SU-DHL-6 (cell line): Measurements from ENCODE around the gene SERPINB10.

Source experiments
- H2AFZ ChIP-seq: fragments of 200-600 bp; sonication (generic); 2 replicates; pipeline ENCODE4 v1.6.1; 2014; ENCODE audit warnings: low read depth, mild to moderate bottlenecking, moderate library complexity, mixed read lengths, antibody characterized with exemption, low read length; ENCODE audit not compliant: severe bottlenecking
- H3F3A ChIP-seq: fragments of 200-600 bp; shearing (Covaris generic); 2 replicates; pipeline ENCODE4 v1.6.0; 2016; ENCODE audit warnings: antibody characterized with exemption, mild to moderate bottlenecking; ENCODE audit not compliant: insufficient read depth
- H3K27ac ChIP-seq: fragments of 200-600 bp; sonication (generic); 2 replicates; pipeline ENCODE4 v1.5.1; 2016; ENCODE audit warnings: low read depth, mild to moderate bottlenecking, low read length, moderate library complexity, mixed read lengths
- H3K27me3 ChIP-seq: fragments of 200-600 bp; sonication (generic), shearing (Covaris generic); 2 replicates; pipeline ENCODE4 v1.6.0; 2014; ENCODE audit warnings: mild to moderate bottlenecking, low read length
- H3K36me3 ChIP-seq: fragments of 200-600 bp; sonication (generic); 2 replicates; pipeline ENCODE4 v1.6.1; 2014; ENCODE audit warnings: mild to moderate bottlenecking, low read length, mixed read lengths
- H3K4me2 ChIP-seq: fragments of 300-600, 200-600 bp; shearing (Covaris generic), sonication (generic); 2 replicates; pipeline ENCODE4 v1.6.0; 2014; ENCODE audit warnings: low read length, low read depth, mild to moderate bottlenecking; ENCODE audit not compliant: poor library complexity, severe bottlenecking
- H3K4me3 ChIP-seq: fragments of 200-600 bp; sonication (generic); 2 replicates; pipeline ENCODE4 v1.5.1; 2014; ENCODE audit warnings: antibody characterized with exemption, low read length, mild to moderate bottlenecking, mixed read lengths; ENCODE audit not compliant: insufficient read depth, poor library complexity, severe bottlenecking
- H3K79me2 ChIP-seq: fragments of 200-600 bp; sonication (generic); 2 replicates; pipeline ENCODE4 v1.6.1; 2014; ENCODE audit warnings: mild to moderate bottlenecking, low read length, moderate library complexity; ENCODE audit not compliant: insufficient read depth
- H3K9ac ChIP-seq: fragments of 200-600 bp; sonication (generic); 2 replicates; pipeline ENCODE4 v1.7.0; 2014; ENCODE audit warnings: mild to moderate bottlenecking, low read length
- H3K9me2 ChIP-seq: fragments of 200-600 bp; sonication (generic); replicated peaks from 2 replicates; pipeline ENCODE4 v1.6.1; 2014; ENCODE audit warnings: low read length; ENCODE audit not compliant: insufficient read depth
- H3K9me3 ChIP-seq: fragments of 200-600 bp; sonication (generic); 2 replicates; pipeline ENCODE4 v1.6.1; 2014; ENCODE audit warnings: low read length, mixed read lengths; ENCODE audit not compliant: insufficient read depth
- H4K20me1 ChIP-seq: fragments of 200-600 bp; sonication (generic); 2 replicates; pipeline ENCODE4 v1.6.1; 2014; ENCODE audit warnings: low read depth, mild to moderate bottlenecking, antibody characterized with exemption, low read length, moderate library complexity, mixed read lengths
- CTCF ChIP-seq: fragments of 200-600 bp; sonication (generic); IDR thresholded peaks from one replicate; pipeline ENCODE4 v1.5.1; 2017; ENCODE audit warnings: antibody characterized with exemption, mild to moderate bottlenecking, low read length, moderate library complexity; ENCODE audit not compliant: insufficient read depth, poor library complexity, severe bottlenecking
- EZH2phosphoT487 ChIP-seq: fragments of 200-600 bp; sonication (generic), shearing (Covaris generic); conservative IDR thresholded peaks from 2 replicates; pipeline ENCODE4 v1.6.1; 2018; ENCODE audit warnings: mild to moderate bottlenecking, antibody characterized with exemption, low read length, moderate library complexity, mixed read lengths

The SERPINB10 gene

DNA sequence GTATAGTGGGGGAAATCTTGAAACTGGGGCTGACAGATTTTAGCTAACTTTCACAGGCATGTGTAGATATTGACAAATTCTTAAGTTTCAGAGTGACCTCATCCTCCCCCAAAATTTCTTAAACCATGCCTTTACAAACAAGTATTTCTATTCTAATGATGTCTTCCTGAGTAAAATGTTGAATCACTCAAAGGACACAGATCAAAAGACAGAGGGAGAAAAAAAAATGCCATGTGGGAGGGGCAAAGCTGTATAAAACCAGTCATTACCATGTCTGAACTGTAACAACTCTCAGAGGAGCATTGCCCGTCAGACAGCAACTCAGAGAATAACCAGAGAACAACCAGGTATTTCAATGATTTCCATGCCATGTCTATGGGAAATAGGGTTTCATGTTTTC, 20.3 kb upstream of the SERPINB10 start, which contains the start of gene SERPINB2:
SERPINB2 (plus strand) TSS at position 282 of the 400 bp plus-strand sequence. CDS start 3,740 bp downstream, outside the sequence.
- TF ChIP-seq EZH2phosphoT487 (no peak), CTCF (no peak)
- Histone ChIP-seq H3K36me3 (no peaks in the 10 kb centered on the region), H3K4me3 (no peak within 1 kb of the TSS), H4K20me1 (no peaks in the 10 kb centered on the region), H3K9ac (no peak within 1 kb of the TSS), H3K9me2 (no peaks in the 10 kb centered on the region), H2AFZ (no peak within 1 kb of the TSS), H3K27ac (no peak within 1 kb of the TSS), H3K9me3 (no peaks in the 10 kb centered on the region), H3K79me2 (no peaks in the 10 kb centered on the region), H3K27me3 (no peaks in the 10 kb centered on the region), H3K4me2 (no peak within 1 kb of the TSS), H3F3A (no peaks in the 10 kb centered on the region)

DNA sequence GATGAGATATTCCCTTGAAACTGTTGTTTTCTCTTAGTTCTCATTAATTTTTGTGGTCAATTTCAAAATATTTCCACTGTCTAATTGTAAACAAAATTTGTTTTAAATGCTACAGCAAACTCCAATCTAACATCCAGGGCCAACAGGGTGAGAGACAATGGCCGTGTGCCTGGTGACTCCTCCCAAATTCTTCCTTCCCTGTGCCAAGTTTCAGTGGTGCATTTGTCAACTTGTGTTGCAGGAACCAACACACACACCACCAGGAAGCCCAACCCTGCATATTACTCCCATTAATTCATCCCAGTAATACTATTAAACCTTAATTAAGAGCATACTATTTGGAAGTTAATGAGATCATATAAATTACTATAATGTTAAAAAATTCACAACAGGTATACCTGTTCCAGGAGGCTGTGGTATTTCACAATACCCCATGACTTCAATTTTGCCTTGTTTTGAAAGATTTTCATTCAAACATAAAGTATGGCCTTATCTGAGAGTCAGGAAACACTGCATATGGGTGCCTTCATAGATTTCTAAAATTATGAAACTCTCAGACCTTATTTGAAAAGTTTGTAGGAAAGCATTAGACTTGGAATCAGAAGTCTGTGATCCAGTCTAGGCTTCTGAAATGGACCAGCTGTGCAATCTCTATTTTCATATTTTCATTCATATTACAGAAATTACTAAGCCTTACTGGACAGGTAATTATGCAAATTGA, 19.1 kb upstream of the SERPINB10 start:
- no peak overlapping the region for H3K9ac ChIP-seq
- H2AFZ ChIP-seq: no peak overlapping the region
- no peaks in the 10 kb centered on the region for H3K27me3 ChIP-seq
- H3K4me3 ChIP-seq: no peak overlapping the region
- H3K79me2 ChIP-seq: no peaks in the 10 kb centered on the region
- no peak overlapping the region for H3K27ac ChIP-seq
- H4K20me1 ChIP-seq: no peaks in the 10 kb centered on the region
- no peaks in the 10 kb centered on the region for H3K9me2 ChIP-seq
- no peak overlapping the region for H3K4me2 ChIP-seq
- H3F3A ChIP-seq: no peaks in the 10 kb centered on the region
- no peaks in the 10 kb centered on the region for H3K36me3 ChIP-seq
- TF ChIP-seq CTCF (no peak), EZH2phosphoT487 (no peak)
- no peaks in the 10 kb centered on the region for H3K9me3 ChIP-seq

GRCh38 chr18:63889626-63890025, 18.1 kb upstream of the SERPINB10 start:
- Histone ChIP-seq H3K9ac (no peak overlapping the region), H3F3A (no peaks in the 10 kb centered on the region), H2AFZ (no peak overlapping the region), H3K36me3 (no peaks in the 10 kb centered on the region), H3K27ac (no peak overlapping the region), H3K9me2 (no peaks in the 10 kb centered on the region), H3K79me2 (no peaks in the 10 kb centered on the region), H3K9me3 (no peaks in the 10 kb centered on the region), H4K20me1 (no peaks in the 10 kb centered on the region), H3K4me3 (no peak overlapping the region), H3K27me3 (no peaks in the 10 kb centered on the region), H3K4me2 (no peak overlapping the region)
- TF ChIP-seq EZH2phosphoT487: no peak
- no peak for TF ChIP-seq CTCF
